Endothelial cell of hepatic sinusoid (primary cell): ENCODE data around the gene GGT6.

Experiments used
- in situ Hi-C: cut with HindIII; loops from 2 replicates; pipeline ENCODE4 v1.10.0; 2017; ENCODE audit warnings: low sequenced_read_pairs

The GGT6 gene

GRCh38 chr17:4576729-4577322, 16.4 kb upstream of the GGT6 start:
- in situ Hi-C loops, result no loop called here

GRCh38 chr17:4576161-4576558, 15.8 kb upstream of the GGT6 start:
- in situ Hi-C loops, result no loop called here

- in situ Hi-C loops, result no loop called here
These were observed 14.2 kb upstream of the GGT6 start for GRCh38 chr17:4574448-4575045.

GRCh38 chr17:4573669-4574068, 13.3 kb upstream of the GGT6 start:
- in situ Hi-C loops, result no loop called here

- in situ Hi-C loops, result no loop called here
These were observed 12.7 kb upstream of the GGT6 start for GRCh38 chr17:4573115-4573514.

GRCh38 chr17:4572131-4572530, 11.8 kb upstream of the GGT6 start:
- in situ Hi-C loops, result no loop called here

GRCh38 chr17:4569591-4569990, 9.2 kb upstream of the GGT6 start:
- in situ Hi-C loops, result no loop called here

- in situ Hi-C loops, result no loop called here
These were observed 6.4 kb upstream of the GGT6 start for GRCh38 chr17:4566785-4567184.

- in situ Hi-C loops, result no loop called here
These were observed 5.1 kb upstream of the GGT6 start for GRCh38 chr17:4565209-4566141.

GRCh38 chr17:4562015-4562969, 1.9 kb upstream of the GGT6 start:
- in situ Hi-C loops, result no loop called here

- in situ Hi-C loops, result no loop called here
These were observed 470 bp upstream of the GGT6 start for GRCh38 chr17:4560837-4561256.

GRCh38 chr17:4559966-4560365, 411 bp downstream of the GGT6 start:
- in situ Hi-C loops, result loop anchor here (5.0 kb wide), 1 partner anchor 108 kb away; no protein-coding TSS in a partner anchor

- in situ Hi-C loops, result loop anchor here (5.0 kb wide), 1 partner anchor 107 kb away; no protein-coding TSS in a partner anchor
These were observed 1.1 kb downstream of the GGT6 start for GRCh38 chr17:4559139-4559791.

GRCh38 chr17:4558347-4558971, 1.9 kb downstream of the GGT6 start:
- in situ Hi-C loops, result loop anchor here (5.0 kb wide), 1 partner anchor 106 kb away; no protein-coding TSS in a partner anchor

- in situ Hi-C loops, result loop anchor here (5.0 kb wide), 1 partner anchor 105 kb away; no protein-coding TSS in a partner anchor
These were observed 2.6 kb downstream of the GGT6 start for GRCh38 chr17:4557626-4558346.

GRCh38 chr17:4556996-4557395, 3.4 kb downstream of the GGT6 start:
- in situ Hi-C loops, result loop anchor here (5.0 kb wide), 1 partner anchor 105 kb away; no protein-coding TSS in a partner anchor

GRCh38 chr17:4555873-4556759, 4.3 kb downstream of the GGT6 start:
- in situ Hi-C loops, result loop anchor here (5.0 kb wide), 1 partner anchor 104 kb away; no protein-coding TSS in a partner anchor
